GM12878 (cell line): Measurements from ENCODE around the gene LRRN4. TPM values are rescaled to one million over a fixed set of nuclear protein-coding genes. Genes with fewer than 3 reads are reported as not detected.

ENCODE experiments used
- ATAC-seq: fragments of 200-7000 bp; cut with Tn5 transposase; 3 replicates; pipeline ENCODE4 v1.9.1; 2020; ENCODE audit warnings: mild to moderate bottlenecking, moderate library complexity
- BruUV-seq: library from RNA; stranded (reverse); fragments of 400-500 nt; replicated peaks from 2 replicates; lab custom pipeline; 2021; lab: Mats Ljungman, UMichigan
- CTCF ChIA-PET: fragments of 300-600 bp; sonication (Branson Sonifier 250); formaldehyde crosslinking; extraction: SDS; loops from one replicate; lab custom pipeline; 2021; ENCODE audit warnings: inconsistent platforms; lab: Yijun Ruan, JAX
- POLR2A ChIA-PET: fragments of 350-600 bp; formaldehyde crosslinking; extraction: SDS; loops from one replicate; lab custom pipeline; 2021; ENCODE audit warnings: inconsistent platforms; lab: Charles Lee
- RAD21 ChIA-PET: fragments of 300-600 bp; sonication (Branson Sonifier 250); formaldehyde crosslinking; loops from one replicate; lab custom pipeline; 2023; ENCODE audit warnings: antibody characterized with exemption; ENCODE audit not compliant: unreplicated experiment; lab: Charles Lee
- SMC1A ChIA-PET: fragments of 300-600 bp; sonication (Branson Sonifier 250); formaldehyde crosslinking; loops from one replicate; lab custom pipeline; 2023; ENCODE audit not compliant: unreplicated experiment, uncharacterized antibody; lab: Charles Lee
- DNase-seq: peaks from one replicate; pipeline ENCODE4 v3.0.0-alpha.2; 2011; ENCODE audit warnings: low read depth, low spot score
- FAIRE-seq: peaks from 3 replicates; lab custom pipeline; 2011; peaks lifted over from hg19 to GRCh38; lab: Jason Lieb, UNC
- H2AFZ ChIP-seq: 2 replicates; pipeline ENCODE4 v1.6.0; 2011; ENCODE audit warnings: low read depth, low read length, control low read depth; ENCODE audit not compliant: control insufficient read depth
- H3K27ac ChIP-seq: 2 replicates; pipeline ENCODE4 v1.5.1; 2011; ENCODE audit warnings: control low read depth; ENCODE audit not compliant: control insufficient read depth, insufficient read depth
- H3K27me3 ChIP-seq, 2 experiments: replicated peaks in 1 of 2; 2 replicates each; pipeline versions ENCODE4 v1.6.0 to v1.6.1; 2011; ENCODE audit warnings: low read length in 1 of 2; ENCODE audit not compliant: control insufficient read depth in 2 of 2, insufficient read depth in 2 of 2
- H3K36me3 ChIP-seq, 2 experiments: 2 replicates each; pipeline ENCODE4 v1.5.1; 2011; ENCODE audit warnings: low read length in 1 of 2; ENCODE audit not compliant: control insufficient read depth in 2 of 2, insufficient read depth in 2 of 2
- H3K4me1 ChIP-seq: 2 replicates; pipeline ENCODE4 v1.6.1; 2011; ENCODE audit warnings: mild to moderate bottlenecking, low read length, moderate library complexity, mixed read lengths; ENCODE audit not compliant: control insufficient read depth, insufficient read depth
- H3K4me2 ChIP-seq: 2 replicates; pipeline ENCODE4 v1.6.0; 2011; ENCODE audit warnings: control low read depth; ENCODE audit not compliant: control insufficient read depth, insufficient read depth
- H3K4me3 ChIP-seq: fragments of 200-600 bp; sonication (generic); 2 replicates; pipeline ENCODE4 v1.5.1; 2016
- H3K79me2 ChIP-seq: 2 replicates; pipeline ENCODE4 v1.6.0; 2011; ENCODE audit warnings: low read length; ENCODE audit not compliant: control insufficient read depth, insufficient read depth
- H3K9ac ChIP-seq: 2 replicates; pipeline ENCODE4 v1.8.0; 2011; ENCODE audit warnings: low read length, control low read depth, mixed read lengths; ENCODE audit not compliant: control insufficient read depth, insufficient read depth
- H3K9me3 ChIP-seq: replicated peaks from 3 replicates; pipeline ENCODE4 v1.5.1; 2011; ENCODE audit warnings: mild to moderate bottlenecking, low read length; ENCODE audit not compliant: control insufficient read depth, insufficient read depth
- H4K20me1 ChIP-seq: 2 replicates; pipeline ENCODE4 v1.6.0; 2011; ENCODE audit not compliant: control insufficient read depth, insufficient read depth
- BCL11A ChIP-seq: IDR thresholded peaks from 2 replicates; pipeline ENCODE4 v1.6.1; 2011; ENCODE audit warnings: low read depth, low read length
- CEBPZ ChIP-seq: fragments of 150-350 bp; IDR thresholded peaks from 2 replicates; pipeline ENCODE4 v1.6.1; 2016; ENCODE audit warnings: low read depth, low read length
- CUX1 ChIP-seq: IDR thresholded peaks from 2 replicates; pipeline ENCODE4 v1.6.1; 2012; ENCODE audit warnings: improper control_type of control experiment, low read depth, low read length; ENCODE audit not compliant: insufficient replicate concordance
- E2F4 ChIP-seq: IDR thresholded peaks from 2 replicates; pipeline ENCODE4 v1.6.1; 2012; ENCODE audit warnings: low read depth, low read length, improper control_type of control experiment
- IKZF1 ChIP-seq: fragments of 450-650 bp; conservative IDR thresholded peaks from 2 replicates; pipeline ENCODE4 v1.6.1; 2017; ENCODE audit warnings: antibody characterized with exemption, mild to moderate bottlenecking
- KDM1A ChIP-seq: fragments of 200-600 bp; sonication (generic); IDR thresholded peaks from 2 replicates; pipeline ENCODE4 v1.6.1; 2016; ENCODE audit warnings: borderline replicate concordance
- MTA2 ChIP-seq: fragments of 450-650 bp; IDR thresholded peaks from 2 replicates; pipeline ENCODE4 v1.6.1; 2016; ENCODE audit warnings: low read depth, mild to moderate bottlenecking, moderate library complexity
- NBN ChIP-seq: fragments of 450-650 bp; IDR thresholded peaks from 2 replicates; pipeline ENCODE4 v1.6.1; 2016
- NFIC ChIP-seq: IDR thresholded peaks from 2 replicates; pipeline ENCODE4 v1.6.1; 2012; ENCODE audit warnings: low read depth, mild to moderate bottlenecking, inconsistent platforms, low read length, moderate library complexity
- NFXL1 ChIP-seq: fragments of 450-650 bp; IDR thresholded peaks from 2 replicates; pipeline ENCODE4 v1.6.1; 2017; ENCODE audit warnings: antibody characterized with exemption, mild to moderate bottlenecking, borderline replicate concordance
- POLR2AphosphoS5 ChIP-seq: IDR thresholded peaks from 2 replicates; pipeline ENCODE4 v1.6.1; 2011; ENCODE audit warnings: mild to moderate bottlenecking, low read length, inconsistent platforms
- SMC3 ChIP-seq: IDR thresholded peaks from 2 replicates; pipeline ENCODE4 v1.6.1; 2011; ENCODE audit warnings: low read length, improper control_type of control experiment, borderline replicate concordance
- SREBF2 ChIP-seq: IDR thresholded peaks from 2 replicates; pipeline ENCODE4 v1.6.1; 2012; ENCODE audit warnings: mild to moderate bottlenecking, low read length
- YBX1 ChIP-seq: fragments of 450-650 bp; IDR thresholded peaks from 2 replicates; pipeline ENCODE4 v1.6.1; 2016; ENCODE audit warnings: antibody characterized with exemption
- ZNF217 ChIP-seq: fragments of 450-650 bp; IDR thresholded peaks from 2 replicates; pipeline ENCODE4 v1.6.1; 2017; ENCODE audit warnings: antibody characterized with exemption, mild to moderate bottlenecking
- in situ Hi-C: fragments of 300-500 bp; cut with MboI; formaldehyde crosslinking; loops from 9 replicates; pipeline ENCODE4 v1.14.3; 2018; ENCODE audit warnings: mixed read lengths
- intact Hi-C: fragments of 100-400 bp; cut with micrococcal nuclease; formaldehyde crosslinking; loops from one replicate; pipeline ENCODE4 v1.14.2; 2022; ENCODE audit not compliant: unreplicated experiment
- polyA plus RNA-seq, 11 experiments: library from polyadenylated mRNA; depleted of rRNA in 4 of 11; unstranded in 6 of 11; stranded (reverse) in 5 of 11; fragments of >200 nt; fragmentation: Nextera tagmentation in 4 of 11; fragmentation: Illumina TruSeq in 1 of 11; extraction: Ambion mirVana in 4 of 11; extraction: Trizol in 1 of 11; gene quantifications; 1 replicate in 1 of 11; 2 replicates in 10 of 11; pipeline versions ENCODE4 v1.2.1 to v1.2.3, GENCODE V29; 2011 to 2016; ENCODE audit warnings: inconsistent platforms in 2 of 11, missing spikeins in 2 of 11, low read depth in 1 of 11
- total RNA-seq, 4 experiments: library from RNA; depleted of rRNA in 3 of 4; stranded (reverse); fragments of >200 nt in 3 of 4; fragmentation: Illumina TruSeq in 1 of 4; extraction: Trizol in 1 of 4; gene quantifications; 2 replicates each; pipeline versions ENCODE4 v1.2.1 to v1.2.3, GENCODE V29; 2013 to 2021
- TF ChIP-seq, protein P1 (sequence below): IDR thresholded peaks from 2 replicates; pipeline ENCODE4 v1.6.1; 2012; ENCODE audit warnings: low read depth, low read length, improper control_type of control experiment

Gene LRRN4
- total and polyA plus RNA-seq, 10 of the 15 experiments (the other 5 are each of a cell fraction or from before 2014, with no cell fraction given) = 0.11 TPM; not detected in 9

DNA sequence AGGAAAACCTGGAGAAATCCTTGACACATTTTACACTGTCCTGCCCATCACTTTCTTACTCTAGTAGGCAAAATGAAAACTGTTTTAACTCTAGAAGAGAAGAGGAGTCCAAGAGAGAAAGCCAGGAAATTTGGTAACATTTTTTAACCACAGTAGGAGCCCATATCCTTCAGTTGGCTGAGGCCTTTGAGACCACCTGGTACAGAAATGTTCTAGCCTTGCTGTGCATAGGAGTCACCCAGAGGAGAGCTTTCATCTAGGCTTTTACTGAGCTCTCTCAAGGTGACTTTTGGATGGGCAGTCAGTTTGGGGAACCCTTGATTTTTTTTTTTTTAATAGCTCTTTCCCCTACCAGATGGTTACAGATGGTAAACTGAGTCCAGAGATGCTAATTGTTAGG lies 25.0 kb downstream of the LRRN4 start:
- Histone ChIP-seq H3K27me3 (no peaks in the 10 kb centered on the region), H3K79me2 (no peaks in the 10 kb centered on the region), H3K4me1 (no peaks in the 10 kb centered on the region), H3K4me3 (no peak overlapping the region), H3K9me3 (peaks cover 8% of the 10 kb centered on the region), H3K9ac (no peak overlapping the region), H3K4me2 (no peak overlapping the region), H2AFZ (no peak overlapping the region), H4K20me1 (no peaks in the 10 kb centered on the region), H3K36me3 (peaks cover 4 to 6% of the 10 kb centered on the region in 2 experiments; a peak in 3 of 4 replicates), H3K27ac (no peak overlapping the region)
- FAIRE-seq (no peak), DNase-seq (no peak), ATAC-seq (no peak)
- in situ Hi-C loops (no loop called here), intact Hi-C loops (no loop called here)
- no TSS peak for BruUV-seq
- ChIA-PET SMC1A (interaction anchor here (1.0 kb wide), 1 partner anchor 61 kb away, joined by 3 read pairs; no protein-coding TSS in a partner anchor), RAD21 (no interaction called here), POLR2A (interaction anchor here (0.7 kb wide), 1 partner anchor 32 kb away, joined by 3 read pairs; no protein-coding TSS in a partner anchor), CTCF (no interaction called here)
- TF ChIP-seq NBN (no peak), SREBF2 (no peak), IKZF1 (no peak), POLR2AphosphoS5 (no peak), SMC3 (no peak), NFIC (no peak), CEBPZ (no peak), KDM1A (no peak), YBX1 (no peak), NFXL1 (no peak), E2F4 (no peak), BCL11A (no peak), MTA2 (no peak), ZNF217 (no peak), CUX1 (no peak)
- TF ChIP-seq, protein P1, sequence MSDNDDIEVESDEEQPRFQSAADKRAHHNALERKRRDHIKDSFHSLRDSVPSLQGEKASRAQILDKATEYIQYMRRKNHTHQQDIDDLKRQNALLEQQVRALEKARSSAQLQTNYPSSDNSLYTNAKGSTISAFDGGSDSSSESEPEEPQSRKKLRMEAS = no peak
